Measurements from ENCODE around the gene PI16.
"Not testable (repeated sequence)": the region's sequence is repeated elsewhere in the genome, so short reads cannot be mapped to it uniquely, and the experiment has no call there.

The PI16 gene

DNA sequence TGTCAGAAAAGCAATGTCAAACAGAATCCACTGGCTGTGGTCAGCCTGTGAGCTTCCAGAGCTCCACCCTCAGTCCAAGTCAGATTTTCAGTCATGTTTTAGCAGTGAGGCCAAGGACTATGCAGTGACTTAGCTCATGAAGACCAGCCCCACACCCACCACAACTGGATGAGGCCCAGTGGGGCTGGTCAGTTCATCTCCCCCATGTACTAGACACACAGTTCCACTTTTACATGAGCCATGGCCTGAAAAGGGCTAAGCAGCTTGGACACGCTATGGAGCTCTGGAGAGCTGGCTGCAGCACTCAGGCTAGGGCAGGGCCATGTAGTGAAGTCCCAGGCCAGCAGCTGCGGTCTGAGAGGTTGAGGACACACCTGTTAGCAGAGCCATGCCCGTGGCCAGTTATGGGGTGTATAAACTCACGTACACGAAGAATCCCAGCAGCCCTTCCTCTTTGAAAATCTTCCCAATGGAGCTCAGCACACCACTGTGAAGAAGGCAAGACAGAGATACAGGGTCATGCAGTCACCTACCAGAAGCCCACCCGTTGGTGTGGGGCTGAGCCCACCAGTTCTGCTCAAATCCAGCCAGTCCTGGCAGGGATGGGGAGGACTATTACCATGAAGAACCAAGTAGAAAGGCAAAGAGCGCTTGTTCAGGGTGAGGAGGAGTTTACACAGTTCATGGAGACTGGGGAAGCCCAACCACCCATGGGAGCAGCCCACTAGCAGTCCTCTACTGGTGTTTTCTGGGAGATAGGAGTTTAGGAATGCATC, 20.9 kb downstream of the PI16 start:
- DNase-seq (ENCODE audit: low spot score) = no peak

DNA sequence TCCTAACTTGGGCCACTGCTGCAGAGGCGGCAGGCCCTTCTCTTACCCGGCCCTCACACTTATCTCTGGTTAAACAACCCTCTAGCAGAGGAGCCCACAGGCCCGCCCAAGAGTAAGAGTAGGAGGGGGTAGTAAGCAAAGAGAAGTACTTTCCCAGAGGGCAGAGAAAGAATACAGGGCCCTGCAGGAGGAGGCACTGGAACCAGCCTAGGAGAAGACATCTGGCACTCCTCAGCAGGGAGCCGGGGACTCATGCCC, 21.4 kb downstream of the PI16 start:
- DNase-seq (ENCODE audit: low spot score) = no peak

DNA sequence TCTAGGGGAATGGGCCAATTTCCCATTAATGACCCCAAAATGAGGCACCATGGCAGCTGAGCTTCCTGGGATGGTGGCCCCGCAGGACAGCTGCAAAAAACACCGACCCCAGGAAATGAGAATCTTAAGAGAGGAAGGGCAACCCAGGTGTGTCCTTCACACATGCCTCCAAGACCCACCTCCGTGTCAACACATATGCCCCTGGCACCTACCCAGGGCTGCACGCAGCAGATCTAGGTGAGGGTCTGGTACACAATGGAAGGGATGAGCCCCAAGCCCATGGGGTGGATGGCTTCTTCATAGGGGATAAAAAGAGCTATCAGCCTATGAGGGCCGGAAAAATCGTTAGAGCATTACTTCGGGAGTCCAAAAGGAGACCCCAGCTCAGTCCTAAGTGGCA, 22.0 kb downstream of the PI16 start:
- DNase-seq (ENCODE audit: low spot score) = no peak

DNA sequence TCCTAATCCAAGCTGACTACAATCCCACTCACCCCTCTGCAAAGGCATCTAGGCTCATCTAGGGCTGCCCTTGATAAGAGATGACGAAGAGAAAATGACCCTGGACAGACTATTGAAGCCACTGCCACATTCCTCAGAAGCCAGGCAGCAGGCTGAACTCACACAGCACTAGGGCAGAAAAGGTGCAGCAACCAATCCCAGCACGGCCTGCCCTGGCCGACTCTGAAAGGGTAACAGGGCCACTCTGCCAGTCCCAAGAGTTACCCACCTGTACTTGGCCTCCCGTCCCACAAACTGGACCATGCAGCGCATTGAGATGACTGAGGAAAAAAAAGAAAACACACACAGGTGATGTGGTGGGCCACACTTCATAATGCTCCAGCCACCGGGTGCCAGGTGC, 22.4 kb downstream of the PI16 start:
- no peak for DNase-seq (ENCODE audit: low spot score)

DNA sequence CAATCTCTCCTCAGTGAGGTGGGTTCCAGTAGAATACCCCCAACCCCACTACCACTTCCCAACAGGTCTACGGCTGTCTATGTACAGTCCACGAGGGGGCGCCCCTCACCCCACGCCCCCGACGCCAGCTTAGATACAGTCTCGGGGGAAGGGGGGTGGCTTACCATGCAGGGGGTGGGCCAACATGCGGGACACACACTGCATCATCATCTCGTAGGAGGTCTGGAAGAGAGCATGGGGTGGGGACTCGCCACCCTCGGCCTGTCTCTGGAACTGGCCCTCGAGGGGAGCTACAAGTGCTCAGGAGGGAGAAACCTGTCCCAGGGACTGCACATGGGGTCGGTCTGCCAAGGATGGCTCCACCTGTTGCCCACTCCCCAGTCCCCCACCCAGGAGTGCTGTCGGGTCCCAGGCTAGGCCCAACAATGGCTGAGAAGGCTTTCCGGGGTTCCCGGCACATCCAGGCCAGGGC, 23.0 kb downstream of the PI16 start:
- DNase-seq (ENCODE audit: low spot score) = no peak

DNA sequence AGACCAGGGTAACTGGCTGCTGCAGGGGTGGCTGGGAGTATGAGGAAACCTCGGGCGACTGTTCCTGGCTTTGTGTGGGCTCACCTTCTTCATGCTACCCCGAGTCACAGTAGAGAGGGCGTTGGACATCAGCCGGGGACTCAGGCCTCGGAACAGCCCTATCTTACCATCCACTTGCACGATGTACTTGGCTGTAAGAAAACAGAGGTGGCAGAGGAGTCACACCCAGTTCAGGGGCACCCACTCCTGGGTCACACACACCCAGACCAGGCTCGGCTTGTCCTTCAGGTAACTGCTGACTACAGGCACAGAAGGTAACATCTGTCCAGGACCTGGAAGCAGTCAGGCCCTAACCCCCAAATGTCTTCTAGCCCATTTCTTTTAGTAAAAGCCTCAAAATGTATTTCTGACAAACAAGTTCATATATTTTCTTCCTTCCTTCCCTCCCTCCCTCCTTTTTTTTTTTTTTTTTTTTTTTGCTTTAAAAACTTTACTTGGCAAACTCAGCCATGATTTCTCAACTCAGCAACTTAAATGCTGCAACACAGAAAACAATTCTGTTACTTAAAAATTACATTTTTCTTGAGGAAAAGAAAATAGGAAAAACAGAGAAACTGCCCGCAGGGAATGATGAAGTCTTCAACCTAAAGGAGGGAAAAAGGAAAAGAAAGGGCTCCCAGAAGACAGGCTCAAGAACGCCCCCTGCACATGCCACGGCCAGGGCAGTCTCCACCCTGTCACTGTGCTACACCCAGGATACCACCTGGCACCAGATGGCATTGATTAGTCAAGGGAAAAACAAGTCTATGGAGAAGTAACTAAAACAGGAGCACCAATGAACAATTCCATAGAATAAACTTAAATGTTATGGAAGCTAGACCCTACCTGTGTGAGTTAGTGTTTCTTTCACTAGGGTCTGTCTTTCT, 24.1 kb downstream of the PI16 start:
- DNase-seq (ENCODE audit: low spot score) = no peak

DNA sequence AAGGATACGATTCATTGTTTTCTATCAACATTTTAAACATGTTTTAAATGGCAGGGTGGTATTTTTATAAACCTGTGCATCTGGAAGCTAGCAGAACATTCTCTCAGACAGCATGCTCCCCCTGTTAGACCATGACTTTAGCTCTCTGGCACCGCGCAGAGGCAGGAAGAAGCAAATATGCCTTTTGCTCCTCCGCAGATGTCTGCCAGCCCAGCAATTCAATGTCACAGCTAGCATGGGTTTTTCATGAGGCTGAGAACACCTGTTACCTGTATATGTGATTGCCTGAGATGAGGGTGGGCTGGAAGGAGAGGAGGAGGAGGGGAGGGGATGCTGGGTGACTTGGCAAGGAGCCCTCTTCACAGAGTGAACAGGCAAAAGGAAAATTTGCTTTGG, 24.8 kb downstream of the PI16 start:
- DNase-seq (ENCODE audit: low spot score) = no peak

DNA sequence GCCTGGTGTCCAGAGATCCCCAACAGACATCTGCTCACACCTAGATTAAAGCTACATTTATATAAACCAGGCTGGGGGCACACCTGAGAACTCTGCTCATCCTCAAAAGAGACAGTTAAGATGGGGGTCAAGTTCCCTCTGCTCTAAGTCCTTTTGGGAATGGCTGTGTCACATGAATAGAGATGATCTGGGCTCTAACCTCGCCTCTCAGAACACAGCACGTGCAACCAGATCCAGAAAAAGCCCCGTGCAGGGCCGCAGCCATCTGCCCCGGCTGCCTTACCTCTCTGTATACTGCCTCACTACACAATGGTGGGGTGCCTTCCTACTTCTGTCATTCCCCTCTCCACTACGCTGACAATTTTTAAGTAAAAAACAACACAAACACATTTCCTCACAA, 25.6 kb downstream of the PI16 start:
- no peak for DNase-seq (ENCODE audit: low spot score)

DNA sequence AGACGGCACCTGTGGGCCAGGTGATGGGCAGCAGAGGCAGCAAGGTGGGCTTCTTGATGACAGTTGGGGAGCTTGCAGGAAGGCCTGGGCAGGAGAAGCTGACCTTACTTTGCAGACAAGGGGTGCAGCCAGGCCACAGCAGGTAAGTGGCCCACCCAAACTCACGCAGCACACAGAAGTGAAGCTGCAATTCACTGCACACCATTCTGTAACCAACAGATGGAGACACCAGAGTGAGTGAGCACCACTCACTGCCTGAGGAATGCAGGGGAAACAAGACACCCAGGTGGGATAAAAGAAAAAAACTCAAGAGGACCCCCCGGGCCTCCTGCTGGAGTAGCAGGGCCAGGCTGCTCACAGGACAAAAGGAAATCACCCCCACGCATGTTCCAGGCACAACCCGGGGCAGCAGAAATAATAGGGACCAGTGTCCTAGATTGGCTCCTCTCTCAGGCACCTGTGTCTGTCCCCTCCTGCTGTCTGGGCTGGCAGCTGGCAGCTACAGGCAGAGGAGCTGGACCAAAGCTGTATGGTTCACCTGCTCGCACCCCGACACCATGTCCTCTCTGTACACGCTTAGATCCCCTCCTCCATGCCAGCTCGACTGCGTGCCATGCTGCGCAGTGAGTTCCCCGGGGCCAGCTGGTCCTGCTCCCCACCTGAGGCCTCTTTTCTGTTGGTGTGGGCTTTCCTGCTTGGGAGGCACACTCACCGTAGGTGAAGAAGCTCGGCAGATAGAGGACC, 26.5 kb downstream of the PI16 start:
- no peak for DNase-seq (ENCODE audit: low spot score)

DNA sequence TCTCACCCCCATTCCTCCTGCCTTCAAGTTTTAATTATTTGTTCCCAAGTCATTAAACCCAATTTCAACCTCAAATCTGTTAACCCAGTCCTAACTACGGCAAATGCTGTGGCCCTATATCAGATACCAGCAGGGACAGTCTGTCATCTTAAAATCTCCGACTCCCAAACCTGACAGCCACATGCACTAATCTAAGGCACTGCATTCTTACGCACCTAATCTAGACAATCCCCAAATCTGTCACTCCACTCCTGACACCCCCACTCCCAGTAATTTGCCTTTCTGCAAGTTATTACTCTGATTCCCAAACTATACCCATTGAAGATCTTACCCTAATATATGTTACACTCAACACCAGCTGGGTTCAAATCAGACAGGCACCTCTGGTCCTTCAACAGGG, 29.0 kb downstream of the PI16 start:
- DNase-seq (ENCODE audit: low spot score) = no peak

DNA sequence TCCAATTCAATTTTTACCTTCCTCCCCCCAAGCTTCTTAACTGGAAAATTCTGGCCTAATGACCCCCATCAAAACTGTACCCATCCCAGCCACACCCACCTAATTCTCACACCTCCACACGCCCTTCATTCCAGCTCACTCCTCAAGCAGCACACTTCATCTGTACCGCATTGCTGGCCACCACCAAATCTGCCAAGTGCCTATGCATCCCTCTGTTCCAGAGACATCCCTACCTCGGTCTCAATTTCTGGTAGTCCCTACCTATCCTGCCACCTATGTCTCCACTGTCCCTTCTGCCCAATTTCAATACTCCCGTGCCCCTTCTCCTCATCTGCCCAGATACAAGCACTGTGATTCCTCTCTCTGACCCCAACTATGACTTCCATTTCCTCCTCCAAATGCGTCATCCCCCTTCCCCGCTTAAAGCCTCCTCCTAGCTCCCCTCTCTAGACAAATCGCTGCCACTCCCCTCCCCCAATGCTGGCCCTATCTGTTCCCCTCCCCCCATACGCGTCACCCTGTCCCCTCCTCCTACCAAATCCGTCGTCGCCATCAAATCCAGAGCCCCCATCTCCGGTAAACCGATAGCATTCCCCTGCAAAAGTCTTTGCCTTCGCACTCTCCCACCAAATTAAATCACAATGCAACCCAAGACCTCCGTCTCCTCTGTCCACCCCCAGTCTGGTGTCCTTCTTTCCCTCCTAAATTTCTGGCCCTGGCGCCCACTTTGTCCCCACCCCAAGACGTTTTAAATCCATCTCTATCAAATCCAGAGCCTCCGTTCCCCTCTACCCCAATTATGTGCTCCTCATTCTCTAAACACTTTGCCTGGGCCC, 30.3 kb downstream of the PI16 start:
- DNase-seq (ENCODE audit: low spot score) = no peak

DNA sequence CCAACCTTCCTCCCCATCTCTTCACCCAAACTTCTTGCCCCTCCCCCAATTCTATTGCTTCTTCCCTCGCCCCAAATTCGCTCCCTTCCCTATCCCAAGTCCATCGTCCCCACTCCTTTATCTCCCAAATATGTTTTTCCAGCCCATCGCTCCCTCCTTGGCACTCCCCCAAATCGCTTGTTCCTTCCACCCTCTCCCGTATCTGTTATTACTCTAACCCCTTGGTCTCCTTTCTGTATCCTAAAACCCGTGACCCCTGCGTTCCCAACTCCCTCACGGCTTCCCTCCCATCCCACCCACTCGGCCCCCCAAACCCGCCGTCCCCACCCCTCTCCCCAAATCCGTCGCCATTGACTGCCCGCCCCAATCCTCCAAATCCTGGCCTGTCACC, 30.9 kb downstream of the PI16 start:
- no peak for DNase-seq (ENCODE audit: low spot score)

DNA sequence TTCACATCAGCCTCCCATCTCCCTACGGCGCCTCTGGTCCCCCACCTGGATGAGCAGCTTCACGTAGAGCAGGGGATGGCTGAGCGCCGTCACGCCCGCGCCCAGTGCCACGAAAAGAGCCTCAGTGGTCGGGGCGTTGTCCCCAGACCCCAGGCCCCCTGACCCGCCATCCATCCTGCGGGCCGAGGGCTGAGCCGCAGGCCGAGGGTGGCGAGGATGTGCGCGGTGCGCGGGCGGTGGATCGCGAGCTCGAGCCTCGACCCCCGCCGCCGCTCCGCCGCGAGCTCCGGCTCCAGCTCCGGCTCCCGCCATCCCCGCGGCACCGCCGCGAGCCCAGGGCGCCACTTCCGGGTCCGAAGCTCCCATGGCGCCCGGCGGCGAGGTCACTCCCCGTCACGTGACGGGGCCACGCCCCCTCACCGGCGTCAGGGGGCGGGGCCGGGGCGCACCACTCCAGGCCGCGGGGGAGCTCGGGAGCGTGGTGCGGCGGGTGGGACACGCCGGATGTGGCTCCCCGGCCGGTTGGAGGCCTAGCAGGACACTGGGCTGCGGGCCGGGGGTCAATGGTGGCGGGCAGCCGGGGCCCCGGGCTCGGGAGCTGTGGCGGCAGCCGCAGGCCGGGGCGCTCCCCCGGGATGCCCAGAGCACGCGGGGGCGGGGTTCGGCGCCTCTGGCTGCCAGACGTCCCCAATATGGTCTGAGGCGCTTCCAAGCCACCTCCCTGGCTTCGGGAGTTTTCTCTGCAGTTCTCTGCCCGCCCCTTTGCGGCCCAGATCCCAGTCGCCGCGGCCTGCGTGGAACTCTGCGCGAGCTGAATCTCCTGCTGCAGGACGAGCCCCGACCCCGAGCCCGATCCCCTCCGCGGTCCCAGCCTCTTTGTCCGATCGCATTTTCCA, 31.5 kb downstream of the PI16 start, which contains the start of gene MTCH1:
MTCH1 (minus strand) TSS at position 389 of the 896 bp plus-strand sequence; CDS start at position 366, 23 bp downstream.
- DNase-seq (ENCODE audit: low spot score) = peak; percentile 98

DNA sequence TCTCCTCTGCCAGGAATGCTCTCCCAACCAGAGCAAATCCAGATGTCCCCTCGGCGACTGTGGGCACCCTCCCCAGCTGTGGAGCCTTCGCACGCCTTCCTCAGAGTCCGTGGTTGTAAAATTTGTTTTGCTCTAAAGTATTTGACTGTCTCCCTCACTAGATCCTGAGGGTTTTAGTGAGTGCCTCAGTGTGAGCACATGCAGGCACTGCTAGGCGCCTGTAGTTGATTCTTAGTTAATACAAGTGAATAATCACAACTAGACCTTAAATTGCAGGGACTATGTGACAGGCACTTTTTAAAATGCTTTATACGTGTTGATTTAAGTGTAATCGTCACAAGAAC, 32.1 kb downstream of the PI16 start:
- no peak for DNase-seq (ENCODE audit: low spot score)

DNA sequence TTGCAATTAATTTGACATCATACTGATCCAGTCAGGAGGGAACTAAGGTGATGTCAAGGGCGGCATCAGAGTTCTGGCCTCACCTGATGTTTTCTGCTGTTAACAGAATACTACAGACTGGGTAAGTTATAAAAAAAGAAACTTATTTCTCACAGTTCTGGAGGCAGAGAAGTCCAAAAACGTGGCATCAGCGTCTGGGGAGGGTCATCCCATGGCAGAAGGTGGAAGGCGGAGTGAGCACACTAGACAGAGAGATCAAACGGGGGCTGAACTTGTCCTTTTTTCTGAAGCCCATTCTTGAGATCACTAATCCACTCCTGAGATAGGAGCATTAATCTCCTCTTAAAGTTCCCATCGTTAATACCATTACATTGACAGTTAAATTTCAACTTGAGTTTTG, 34.7 kb downstream of the PI16 start:
- DNase-seq (ENCODE audit: low spot score) = no peak

DNA sequence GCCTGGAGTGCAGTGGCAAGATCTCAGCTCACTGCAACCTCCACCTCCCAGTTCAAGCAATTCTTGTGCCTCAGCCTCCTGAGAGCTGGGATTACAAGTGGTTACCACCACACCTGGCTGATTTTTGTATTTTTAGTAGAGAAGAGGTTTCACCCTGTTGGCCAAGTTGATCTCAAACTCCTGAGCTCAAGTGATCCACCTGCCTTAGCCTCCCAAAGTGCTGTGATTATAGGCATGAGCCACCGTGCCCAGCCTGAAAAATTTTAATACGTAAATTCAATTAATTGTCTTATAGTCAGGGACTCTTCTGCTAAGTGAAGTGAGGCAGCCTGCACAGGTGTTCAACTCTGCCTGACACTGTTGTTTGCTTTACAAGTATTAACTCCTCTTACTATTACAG, 35.9 kb downstream of the PI16 start:
- not testable (repeated sequence) for DNase-seq (ENCODE audit: low spot score)

DNA sequence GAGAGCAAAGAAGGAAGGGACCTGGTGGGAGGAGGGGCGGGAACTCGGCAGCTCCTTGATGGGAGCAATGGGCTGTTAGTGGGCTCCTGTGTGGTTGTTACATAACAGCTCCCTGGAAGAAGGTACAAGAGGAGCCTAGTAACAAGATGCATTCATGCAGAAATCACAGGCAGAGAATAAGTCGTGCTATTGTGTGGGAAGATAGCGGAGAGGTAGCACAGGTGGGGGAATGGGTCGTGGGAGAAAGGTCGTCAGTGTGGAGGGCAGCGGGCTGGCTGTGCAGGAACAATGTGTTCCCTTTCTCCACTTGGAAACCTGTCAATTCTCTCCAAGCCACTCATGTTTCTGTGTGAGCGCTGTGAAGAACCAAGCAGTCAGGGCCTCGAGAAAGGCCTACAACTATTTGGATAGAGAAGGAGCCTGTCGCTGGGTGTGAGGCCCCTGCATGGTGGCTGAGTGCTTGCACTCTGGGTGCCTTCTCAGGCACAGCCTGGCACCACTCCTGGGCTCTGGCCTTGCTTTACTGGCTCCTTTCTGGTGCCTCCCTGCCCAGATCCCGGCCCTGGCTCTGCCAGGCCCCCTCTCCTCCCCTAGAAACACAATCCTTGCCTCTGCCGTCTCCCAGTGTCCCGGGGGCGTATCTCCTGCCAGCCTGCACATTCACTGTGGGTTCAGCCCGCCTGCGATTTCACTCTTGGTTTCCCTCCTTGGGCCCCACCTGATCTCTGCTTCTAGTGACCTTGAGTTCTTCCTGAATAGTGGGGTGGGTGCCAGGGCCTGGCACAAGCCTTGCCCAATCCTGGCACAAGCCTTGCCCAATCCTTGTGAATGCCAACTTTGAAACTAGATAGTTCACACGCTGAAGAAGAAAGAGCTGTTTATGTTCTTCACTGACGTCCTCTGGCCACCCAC, 43.5 kb downstream of the PI16 start:
- DNase-seq (ENCODE audit: low spot score) = no peak

DNA sequence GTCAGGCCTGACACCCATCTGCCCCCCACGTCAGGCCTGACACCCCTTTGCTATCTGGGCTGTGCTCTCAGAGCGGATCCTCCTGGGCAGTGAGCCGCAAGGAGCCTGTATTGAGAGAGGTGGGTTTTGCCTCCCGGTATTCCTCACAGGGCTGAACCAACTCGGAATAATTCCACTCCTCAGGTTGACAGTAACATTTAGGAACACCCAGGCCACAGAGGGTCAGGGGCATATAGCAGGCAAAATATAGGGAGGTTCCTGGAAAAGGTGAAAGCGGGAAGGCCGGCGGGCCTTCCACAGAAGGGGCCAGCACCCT, 44.1 kb downstream of the PI16 start:
- no peak for DNase-seq (ENCODE audit: low spot score)

DNA sequence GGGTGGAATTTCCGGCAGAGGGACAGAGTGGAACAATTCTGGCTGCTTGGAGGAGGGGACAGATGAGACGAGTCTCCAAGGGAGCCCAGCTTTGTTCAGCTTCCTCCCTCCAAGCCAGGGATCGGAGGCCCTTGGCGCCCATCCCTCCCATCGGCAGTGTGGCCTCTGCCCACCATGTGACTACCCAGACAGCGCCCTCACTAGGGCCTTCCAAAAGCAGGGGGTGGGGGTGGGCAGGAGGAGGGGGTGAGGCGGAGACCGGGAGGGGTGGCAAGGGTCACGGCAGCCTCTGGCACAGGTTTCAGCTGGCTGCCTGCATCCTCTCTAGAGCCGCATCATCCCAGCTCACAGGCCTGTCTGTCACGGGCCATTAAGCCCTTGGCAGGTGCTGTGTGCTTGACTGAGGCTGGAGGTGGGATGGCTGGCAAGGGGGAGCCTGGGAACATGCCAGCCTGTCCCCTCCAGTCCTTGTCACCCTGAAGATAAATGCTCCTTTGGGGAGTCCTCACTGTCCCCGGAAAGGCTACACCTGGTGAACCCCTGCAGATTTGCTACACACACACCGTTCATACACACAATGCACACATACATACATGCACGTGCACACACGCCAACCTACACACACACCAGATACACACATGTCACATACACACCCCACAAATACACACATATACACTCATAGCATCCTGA, 44.7 kb downstream of the PI16 start:
- no peak for DNase-seq (ENCODE audit: low spot score)
